Hematopoietic multipotent progenitor cell (in vitro differentiated cells): ENCODE measurements around the gene SPINK1. TPM values are rescaled to one million over a fixed set of nuclear protein-coding genes. Genes with fewer than 3 reads are reported as not detected.

Experiments
- total RNA-seq: library from RNA; depleted of rRNA; stranded (reverse); fragments of >200 nt; gene quantifications from one replicate; pipeline ENCODE4 v1.2.3, GENCODE V29; 2012

The SPINK1 gene
- total RNA-seq, 1 donor: not detected

Other genes with a start within 250 kb of the SPINK1 start
- 8.6 TPM for gene JAKMIP2, start 48.9 kb downstream of the SPINK1 start, total RNA-seq
- not detected for gene SCGB3A2, start 47.0 kb upstream of the SPINK1 start, total RNA-seq
- gene C5orf46, start 74.9 kb upstream of the SPINK1 start, total RNA-seq: not detected
- not detected for gene SPINK5, start 232.3 kb upstream of the SPINK1 start, total RNA-seq